CD4-positive, CD25-positive, alpha-beta regulatory T cell (primary cell): ENCODE results near the gene RASSF4. TPM values are rescaled to one million over a fixed set of nuclear protein-coding genes. Genes with fewer than 3 reads are reported as not detected.

ENCODE experiments used
- ATAC-seq, 2 donors: fragments of 150-1000 bp; cut with Tn5 transposase; one replicate each; pipeline ENCODE4 v1.10.0; 2021; ENCODE audit warnings: low read depth in 2 of 2, moderate number of reproducible peaks in 2 of 2, moderate library complexity in 1 of 2
- DNase-seq, 3 donors: peaks; one replicate each; pipeline versions ENCODE4 v3.0.0 to v3.0.0-alpha.2; 2012 to 2022; ENCODE audit warnings: mixed read lengths in 1 of 3
- H3K27ac ChIP-seq: one replicate; pipeline ENCODE4 v1.7.0; 2013; ENCODE audit warnings: mild to moderate bottlenecking, low read length; ENCODE audit not compliant: insufficient read depth, poor library complexity, severe bottlenecking
- H3K27me3 ChIP-seq: one replicate; pipeline ENCODE4 v1.7.0; 2013; ENCODE audit warnings: low read length; ENCODE audit not compliant: control insufficient read depth, insufficient read depth
- H3K36me3 ChIP-seq: one replicate; pipeline ENCODE4 v1.7.0; 2013; ENCODE audit warnings: mild to moderate bottlenecking, low read length, moderate library complexity; ENCODE audit not compliant: control insufficient read depth, insufficient read depth
- H3K4me1 ChIP-seq: 2 replicates; pipeline ENCODE4 v1.7.0; 2013; ENCODE audit warnings: mild to moderate bottlenecking, low read length; ENCODE audit not compliant: insufficient read depth, control insufficient read depth, poor library complexity, severe bottlenecking
- H3K4me3 ChIP-seq: one replicate; pipeline ENCODE4 v1.7.0; 2013; ENCODE audit warnings: low read depth, mild to moderate bottlenecking, low read length, moderate library complexity
- H3K9me3 ChIP-seq, 2 experiments: 1 replicate in 1 of 2; 2 replicates in 1 of 2; pipeline ENCODE4 v1.7.0; 2013; ENCODE audit warnings: low read length in 2 of 2, mild to moderate bottlenecking in 1 of 2, moderate library complexity in 1 of 2; ENCODE audit not compliant: control insufficient read depth in 2 of 2
- H3K27ac Mint-ChIP-seq, 3 donors: one replicate each; pipeline ENCODE4 v1.8.0; 2020 to 2022; ENCODE audit warnings: mild to moderate bottlenecking in 3 of 3, mixed read lengths in 3 of 3, moderate library complexity in 2 of 3
- H3K27me3 Mint-ChIP-seq: one replicate; pipeline ENCODE4 v1.8.0; 2022; ENCODE audit warnings: mild to moderate bottlenecking, mixed read lengths
- H3K36me3 Mint-ChIP-seq: one replicate; pipeline ENCODE4 v1.8.0; 2020; ENCODE audit warnings: mixed read lengths
- H3K4me1 Mint-ChIP-seq, 4 donors: one replicate each; pipeline ENCODE4 v1.8.0; 2020 to 2022; ENCODE audit warnings: mixed read lengths in 4 of 4, mild to moderate bottlenecking in 1 of 4
- H3K4me3 Mint-ChIP-seq, 4 donors: one replicate each; pipeline ENCODE4 v1.8.0; 2020 to 2022; ENCODE audit warnings: mild to moderate bottlenecking in 4 of 4, mixed read lengths in 4 of 4, moderate library complexity in 3 of 4
- H3K9me3 Mint-ChIP-seq, 7 donors: one replicate each; pipeline ENCODE4 v1.8.0; 2020 to 2022; ENCODE audit warnings: mixed read lengths in 7 of 7, mild to moderate bottlenecking in 3 of 7, moderate library complexity in 2 of 7
- polyA plus RNA-seq, 4 donors: library from polyadenylated mRNA; unstranded; fragments of 300-500 nt; fragmentation: Illumina TruSeq; gene quantifications; one replicate each; pipeline ENCODE4 v1.2.3, GENCODE V29; 2021
- total RNA-seq: library from RNA; stranded (reverse); gene quantifications from one replicate; pipeline ENCODE4 v1.2.3, GENCODE V29; 2022

Gene RASSF4
- total and polyA plus RNA-seq, 5 donors from 2014 or later: 0.37 to 1.3 (median 0.53) TPM; not detected in 1

- Histone ChIP-seq H3K27ac (no peak overlapping the region), H3K9me3 (no peaks in the 10 kb centered on the region), H3K4me1 (no peaks in the 10 kb centered on the region), H3K36me3 (no peaks in the 10 kb centered on the region), H3K27me3 (no peaks in the 10 kb centered on the region), H3K4me3 (no peak overlapping the region)
- DNase-seq: no peak
- no peaks in the 10 kb centered on the region for H3K27me3 Mint-ChIP-seq
- H3K4me3 Mint-ChIP-seq: no peak overlapping the region
- H3K36me3 Mint-ChIP-seq: no peaks in the 10 kb centered on the region
- H3K27ac Mint-ChIP-seq: no peak overlapping the region
- no peak for ATAC-seq
- H3K4me1 Mint-ChIP-seq: peaks cover 5 to 21% (median 13%) of the 10 kb centered on the region in 4 donors
- no peaks in the 10 kb centered on the region for H3K9me3 Mint-ChIP-seq
These were observed 6.1 kb downstream of the RASSF4 start for GRCh38 chr10:44965651-44966097.

GRCh38 chr10:44966129-44966815 lies 6.7 kb downstream of the RASSF4 start:
- Mint-ChIP-seq H3K4me3 (no peak overlapping the region), H3K36me3 (no peaks in the 10 kb centered on the region), H3K27ac (peak overlapping the region in 1 of 3 donors; percentile 38), H3K9me3 (no peaks in the 10 kb centered on the region), H3K27me3 (no peaks in the 10 kb centered on the region), H3K4me1 (peaks cover 5 to 17% (median 9%) of the 10 kb centered on the region in 4 donors)
- ATAC-seq: no peak
- H3K36me3 ChIP-seq: no peaks in the 10 kb centered on the region
- no peaks in the 10 kb centered on the region for H3K27me3 ChIP-seq
- H3K4me3 ChIP-seq: no peak overlapping the region
- no peaks in the 10 kb centered on the region for H3K4me1 ChIP-seq
- DNase-seq: no peak
- H3K27ac ChIP-seq: no peak overlapping the region
- no peaks in the 10 kb centered on the region for H3K9me3 ChIP-seq

GRCh38 chr10:44966816-44967509 lies 7.4 kb downstream of the RASSF4 start:
- Histone ChIP-seq H3K4me1 (no peaks in the 10 kb centered on the region), H3K27me3 (no peaks in the 10 kb centered on the region), H3K4me3 (no peak overlapping the region), H3K9me3 (no peaks in the 10 kb centered on the region), H3K27ac (no peak overlapping the region), H3K36me3 (no peaks in the 10 kb centered on the region)
- peak overlapping the region in 1 of 3 donors; percentile 38 for H3K27ac Mint-ChIP-seq
- ATAC-seq (no peak), DNase-seq (no peak)
- H3K36me3 Mint-ChIP-seq: no peaks in the 10 kb centered on the region
- peaks cover 5 to 17% (median 9%) of the 10 kb centered on the region in 4 donors for H3K4me1 Mint-ChIP-seq
- H3K4me3 Mint-ChIP-seq: no peak overlapping the region
- H3K27me3 Mint-ChIP-seq: no peaks in the 10 kb centered on the region
- no peaks in the 10 kb centered on the region for H3K9me3 Mint-ChIP-seq

GRCh38 chr10:44967616-44968015 lies 8.0 kb downstream of the RASSF4 start:
- H3K36me3 Mint-ChIP-seq: no peaks in the 10 kb centered on the region
- H3K4me3 Mint-ChIP-seq: no peak overlapping the region
- ATAC-seq (no peak), DNase-seq (no peak)
- H3K27ac Mint-ChIP-seq: peak overlapping the region in 1 of 3 donors; percentile 9
- no peak overlapping the region for H3K4me3 ChIP-seq
- H3K4me1 ChIP-seq: no peaks in the 10 kb centered on the region
- no peaks in the 10 kb centered on the region for H3K27me3 ChIP-seq
- H3K9me3 ChIP-seq: no peaks in the 10 kb centered on the region
- H3K27ac ChIP-seq: no peak overlapping the region
- no peaks in the 10 kb centered on the region for H3K9me3 Mint-ChIP-seq
- H3K27me3 Mint-ChIP-seq: no peaks in the 10 kb centered on the region
- H3K36me3 ChIP-seq: no peaks in the 10 kb centered on the region
- peaks cover 5 to 17% (median 9%) of the 10 kb centered on the region in 4 donors for H3K4me1 Mint-ChIP-seq

GRCh38 chr10:44968091-44968490 lies 8.5 kb downstream of the RASSF4 start:
- no peak overlapping the region for H3K27ac ChIP-seq
- H3K27me3 ChIP-seq: no peaks in the 10 kb centered on the region
- no peaks in the 10 kb centered on the region for H3K36me3 ChIP-seq
- Mint-ChIP-seq H3K27ac (peak overlapping the region in 1 of 3 donors; percentile 53), H3K9me3 (no peaks in the 10 kb centered on the region), H3K27me3 (no peaks in the 10 kb centered on the region), H3K4me3 (no peak overlapping the region), H3K4me1 (peaks cover 5 to 17% (median 9%) of the 10 kb centered on the region in 4 donors), H3K36me3 (no peaks in the 10 kb centered on the region)
- no peak overlapping the region for H3K4me3 ChIP-seq
- ATAC-seq (peak in 1 of 2 donors; percentile 20), DNase-seq (no peak)
- no peaks in the 10 kb centered on the region for H3K9me3 ChIP-seq
- no peaks in the 10 kb centered on the region for H3K4me1 ChIP-seq

GRCh38 chr10:44968500-44969400 lies 9.1 kb downstream of the RASSF4 start:
- Histone ChIP-seq H3K4me3 (no peak overlapping the region), H3K27ac (no peak overlapping the region), H3K4me1 (no peaks in the 10 kb centered on the region), H3K27me3 (no peaks in the 10 kb centered on the region), H3K9me3 (no peaks in the 10 kb centered on the region), H3K36me3 (no peaks in the 10 kb centered on the region)
- Mint-ChIP-seq H3K27me3 (no peaks in the 10 kb centered on the region), H3K4me3 (peak overlapping the region in 2 of 4 donors; percentile 1 to 67), H3K36me3 (no peaks in the 10 kb centered on the region), H3K9me3 (no peaks in the 10 kb centered on the region), H3K4me1 (peaks cover 5 to 17% (median 9%) of the 10 kb centered on the region in 4 donors), H3K27ac (peak overlapping the region; percentile 20 to 75 (median 53))
- ATAC-seq: no peak
- DNase-seq: peak in 1 of 3 donors; percentile 38

- no peaks in the 10 kb centered on the region for H3K27me3 ChIP-seq
- H3K36me3 ChIP-seq: no peaks in the 10 kb centered on the region
- peaks cover 7% of the 10 kb centered on the region for H3K4me1 ChIP-seq
- no peak overlapping the region for H3K4me3 Mint-ChIP-seq
- no peak overlapping the region for H3K27ac ChIP-seq
- H3K9me3 ChIP-seq: no peaks in the 10 kb centered on the region
- no peak overlapping the region for H3K4me3 ChIP-seq
- DNase-seq (no peak), ATAC-seq (no peak)
- H3K9me3 Mint-ChIP-seq: no peaks in the 10 kb centered on the region
- H3K4me1 Mint-ChIP-seq: peaks cover 5 to 27% (median 9%) of the 10 kb centered on the region in 4 donors
- H3K27ac Mint-ChIP-seq: no peak overlapping the region
- H3K27me3 Mint-ChIP-seq: no peaks in the 10 kb centered on the region
- H3K36me3 Mint-ChIP-seq: no peaks in the 10 kb centered on the region
These were observed 10.3 kb downstream of the RASSF4 start for GRCh38 chr10:44969854-44970253.
